ENCODE measurements around the gene ZNF653.
"Not testable (repeated sequence)": the region's sequence is repeated elsewhere in the genome, so short reads cannot be mapped to it uniquely, and the experiment has no call there.

ZNF653 gene

DNA sequence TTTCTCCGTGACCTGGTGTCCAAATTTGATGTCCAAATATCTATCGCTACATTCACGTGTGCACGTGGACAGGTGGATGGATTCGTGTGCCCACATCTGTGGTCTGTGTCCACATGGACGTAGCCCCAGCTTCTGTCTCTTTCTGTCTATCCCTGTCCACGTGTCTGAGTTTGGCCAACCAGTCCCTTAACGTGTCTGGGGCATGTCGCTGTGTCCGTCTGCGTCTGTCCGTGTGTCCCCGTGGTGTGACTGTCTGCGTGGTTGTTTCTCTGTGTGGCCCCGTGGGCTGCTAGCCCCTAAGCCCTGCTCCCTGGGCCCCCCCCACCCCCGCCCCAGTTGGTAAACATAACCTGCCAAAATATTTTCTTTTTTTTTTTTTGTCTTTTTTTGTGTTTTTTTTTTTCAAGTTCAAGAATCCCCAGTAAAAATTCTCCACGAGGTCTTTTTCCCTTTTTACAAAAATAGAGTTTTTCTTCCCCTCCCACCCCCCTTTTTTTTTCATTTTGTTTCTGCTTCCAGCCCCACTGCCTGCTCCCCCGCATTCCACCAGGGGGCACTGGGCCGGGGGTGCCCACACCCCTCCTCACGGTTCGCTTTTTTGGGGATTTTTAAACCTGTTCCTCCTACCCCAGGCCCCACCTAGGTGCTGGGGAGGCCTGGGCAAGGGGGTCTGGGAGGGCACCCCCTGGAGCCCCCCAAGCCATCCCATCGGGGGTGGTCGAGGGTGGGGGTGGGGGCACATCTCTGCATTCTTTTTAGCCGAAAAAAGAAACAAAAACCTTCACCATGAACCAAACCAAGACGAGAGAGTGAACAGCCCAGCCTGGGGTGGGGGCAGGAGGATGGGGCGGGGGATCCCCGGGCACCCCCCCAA is 51.9 kb downstream of the ZNF653 start:
- DNase-seq = no peak

DNA sequence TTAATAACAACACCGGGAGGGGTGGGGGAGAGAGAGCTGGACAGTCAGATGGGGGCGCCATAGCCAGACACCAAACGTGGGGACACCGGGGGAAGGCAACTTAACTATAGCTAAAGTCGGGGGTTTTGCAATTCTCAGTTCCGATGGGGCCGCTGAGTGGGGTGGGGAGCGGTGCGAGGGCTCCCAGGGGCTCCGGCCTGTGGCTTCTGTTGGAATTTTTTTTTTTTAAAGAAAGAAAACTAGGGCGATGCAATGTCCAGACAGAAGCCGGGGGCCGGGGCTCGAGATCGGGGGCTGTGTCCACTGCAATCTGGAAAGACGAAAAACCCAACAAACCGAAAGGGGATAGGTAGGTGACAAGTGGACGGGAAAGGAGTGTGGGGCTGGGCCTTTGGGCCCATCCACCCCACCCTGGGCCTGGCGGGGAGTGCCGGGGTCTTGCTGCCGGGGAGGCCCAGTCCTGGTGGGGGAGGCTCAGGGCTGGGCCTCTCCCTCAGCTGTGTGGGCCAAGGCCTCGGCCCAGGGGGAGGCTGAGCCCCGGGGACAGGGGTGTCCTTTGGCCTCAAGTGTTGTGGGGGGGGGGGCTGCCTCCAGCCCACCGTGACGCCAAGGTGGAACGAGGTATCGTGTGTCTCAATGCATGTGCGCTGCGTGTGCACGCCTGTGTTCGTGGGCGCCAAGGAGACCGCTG is 52.9 kb downstream of the ZNF653 start:
- DNase-seq = no peak

DNA sequence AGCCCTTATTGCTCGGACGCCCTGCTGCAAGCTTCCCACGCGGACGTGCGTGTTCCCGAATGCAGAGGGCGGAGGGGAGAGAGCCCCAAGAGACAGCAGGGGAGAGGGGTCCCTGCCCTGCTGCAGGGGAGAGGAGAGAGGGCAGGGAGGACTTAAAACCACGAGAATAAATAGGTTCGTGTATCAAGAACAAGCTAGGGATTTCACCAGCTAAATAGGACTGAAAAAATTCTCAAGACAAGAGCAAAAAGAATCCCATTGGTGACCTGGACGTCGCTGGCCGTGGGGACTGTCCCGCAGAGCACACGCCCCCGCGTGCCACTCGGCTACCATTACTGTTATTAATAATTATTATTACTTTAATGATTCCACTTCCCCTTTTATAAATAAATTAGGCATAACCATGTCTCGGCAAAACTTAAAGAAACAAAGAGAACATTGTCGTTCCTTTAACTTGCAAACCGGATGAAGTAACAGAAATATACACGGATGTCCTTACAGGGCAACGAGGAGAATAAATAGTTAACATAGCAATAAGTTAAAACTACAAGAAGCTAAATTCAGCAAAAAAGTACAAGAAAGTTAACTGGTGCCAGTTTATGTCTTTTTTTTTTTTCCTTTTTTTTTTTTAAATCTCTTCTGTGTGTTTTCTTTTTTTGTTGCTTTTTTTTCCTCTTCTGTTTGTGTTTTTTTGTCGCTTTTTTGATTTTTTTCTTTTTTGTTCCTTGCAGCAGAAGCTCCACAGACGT is 53.6 kb downstream of the ZNF653 start:
- DNase-seq = no peak

DNA sequence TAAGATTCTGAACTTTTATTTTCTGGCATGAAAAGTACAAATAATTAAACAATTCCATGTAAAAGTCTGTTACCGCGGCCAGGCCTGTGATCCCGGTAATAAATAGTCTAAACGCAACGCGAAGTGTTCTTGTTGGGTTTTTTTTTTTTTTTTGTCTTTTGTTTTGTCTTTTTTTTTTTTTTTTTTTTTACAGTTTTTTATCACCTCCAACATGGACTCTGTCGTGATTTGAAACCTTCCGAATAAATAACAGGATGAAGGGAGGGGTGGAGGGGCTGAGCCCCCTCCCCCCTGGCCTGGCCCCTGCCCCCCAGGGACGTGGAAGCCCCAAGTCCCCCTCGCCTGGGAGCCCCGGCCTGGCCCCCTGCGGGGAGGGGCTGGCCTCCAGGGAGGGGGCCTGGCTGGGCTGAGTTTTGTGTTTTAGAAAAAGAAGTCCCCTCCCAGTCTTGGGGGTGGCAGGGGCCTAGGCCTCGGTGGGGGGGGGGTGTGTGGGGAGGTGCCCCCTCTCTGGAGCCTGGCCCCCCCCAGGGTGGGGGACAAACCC is 54.2 kb downstream of the ZNF653 start:
- DNase-seq = no peak

DNA sequence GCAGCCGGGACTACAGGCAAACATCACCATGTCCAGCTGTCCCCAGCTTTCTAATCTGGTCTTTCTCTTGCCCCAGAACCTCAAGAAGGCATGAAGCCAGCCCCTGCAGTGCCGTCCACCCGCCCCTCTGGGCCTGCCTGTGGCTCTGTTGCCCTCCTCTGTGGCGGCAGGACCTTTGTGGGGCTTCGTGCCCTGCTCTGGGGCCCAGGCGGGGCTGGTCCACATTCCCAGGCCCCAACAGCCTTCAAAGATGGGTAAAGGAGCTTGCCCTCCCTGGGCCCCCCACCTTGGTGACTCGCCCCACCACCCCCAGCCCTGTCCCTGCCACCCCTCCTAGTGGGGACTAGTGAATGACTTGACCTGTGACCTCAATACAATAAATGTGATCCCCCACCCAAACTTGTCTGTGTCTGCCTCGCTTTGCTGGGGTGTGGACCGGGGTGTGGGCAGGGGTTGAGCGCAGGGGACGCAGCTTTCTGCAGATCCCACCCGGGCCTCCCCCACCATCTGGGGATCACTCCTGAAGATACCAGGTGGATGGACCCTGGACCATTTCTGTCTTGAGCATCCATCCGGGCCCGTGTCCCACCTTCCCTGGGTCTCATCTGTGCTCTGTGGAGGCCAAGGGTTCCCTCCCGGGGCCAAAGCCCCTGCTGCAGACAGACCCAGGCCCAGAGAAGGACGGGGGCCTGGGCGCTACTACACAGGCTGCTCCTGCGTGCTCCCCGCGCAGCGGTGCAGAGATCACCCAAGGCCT is 54.9 kb downstream of the ZNF653 start:
- DNase-seq = no peak

DNA sequence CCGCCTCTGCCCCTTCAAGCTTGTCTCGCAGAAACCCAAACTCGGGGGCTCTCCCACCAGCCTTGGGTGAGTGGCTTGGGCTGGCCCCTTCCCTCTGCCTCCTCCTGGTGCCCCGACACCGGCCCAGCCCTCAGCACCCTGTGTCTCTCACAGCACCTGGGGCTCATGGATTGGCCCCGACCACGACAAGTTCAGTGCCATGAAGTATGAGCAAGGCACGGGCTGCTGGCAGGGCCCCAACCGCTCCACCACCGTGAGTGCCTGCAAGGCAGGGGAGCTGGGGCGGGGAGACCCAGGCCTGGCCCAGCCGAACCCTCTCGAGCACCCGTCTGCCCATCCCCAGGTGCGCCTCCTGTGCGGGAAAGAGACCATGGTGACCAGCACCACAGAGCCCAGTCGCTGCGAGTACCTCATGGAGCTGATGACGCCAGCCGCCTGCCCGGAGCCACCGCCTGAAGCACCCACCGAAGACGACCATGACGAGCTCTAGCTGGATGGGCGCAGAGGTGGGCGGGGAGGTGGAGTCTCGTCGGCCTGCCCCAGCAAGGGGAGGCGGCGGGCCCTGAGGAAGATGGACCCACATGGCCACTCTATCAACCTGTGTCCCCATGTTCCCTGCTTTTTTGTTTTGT is 56.6 kb downstream of the ZNF653 start:
- DNase-seq = no peak

DNA sequence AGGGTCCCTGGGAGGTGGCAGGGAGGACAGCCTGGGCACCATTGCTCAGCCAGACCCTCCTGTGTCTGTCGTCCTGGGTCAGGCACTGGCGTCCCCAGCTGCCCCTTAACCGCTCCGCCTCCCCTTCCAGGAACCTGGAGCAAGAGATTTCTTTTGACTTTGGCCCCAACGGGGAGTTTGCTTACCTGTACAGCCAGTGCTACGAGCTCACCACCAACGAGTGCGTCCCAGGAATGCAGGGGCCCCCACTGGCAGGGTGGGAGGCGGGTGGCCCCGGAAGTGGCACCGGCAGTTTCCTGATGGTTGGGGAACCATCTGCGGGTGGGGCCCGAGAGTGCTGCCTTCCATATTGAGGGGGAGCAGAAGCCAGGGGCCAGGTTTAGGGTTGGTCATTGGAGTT is 57.2 kb downstream of the ZNF653 start:
- DNase-seq = no peak

DNA sequence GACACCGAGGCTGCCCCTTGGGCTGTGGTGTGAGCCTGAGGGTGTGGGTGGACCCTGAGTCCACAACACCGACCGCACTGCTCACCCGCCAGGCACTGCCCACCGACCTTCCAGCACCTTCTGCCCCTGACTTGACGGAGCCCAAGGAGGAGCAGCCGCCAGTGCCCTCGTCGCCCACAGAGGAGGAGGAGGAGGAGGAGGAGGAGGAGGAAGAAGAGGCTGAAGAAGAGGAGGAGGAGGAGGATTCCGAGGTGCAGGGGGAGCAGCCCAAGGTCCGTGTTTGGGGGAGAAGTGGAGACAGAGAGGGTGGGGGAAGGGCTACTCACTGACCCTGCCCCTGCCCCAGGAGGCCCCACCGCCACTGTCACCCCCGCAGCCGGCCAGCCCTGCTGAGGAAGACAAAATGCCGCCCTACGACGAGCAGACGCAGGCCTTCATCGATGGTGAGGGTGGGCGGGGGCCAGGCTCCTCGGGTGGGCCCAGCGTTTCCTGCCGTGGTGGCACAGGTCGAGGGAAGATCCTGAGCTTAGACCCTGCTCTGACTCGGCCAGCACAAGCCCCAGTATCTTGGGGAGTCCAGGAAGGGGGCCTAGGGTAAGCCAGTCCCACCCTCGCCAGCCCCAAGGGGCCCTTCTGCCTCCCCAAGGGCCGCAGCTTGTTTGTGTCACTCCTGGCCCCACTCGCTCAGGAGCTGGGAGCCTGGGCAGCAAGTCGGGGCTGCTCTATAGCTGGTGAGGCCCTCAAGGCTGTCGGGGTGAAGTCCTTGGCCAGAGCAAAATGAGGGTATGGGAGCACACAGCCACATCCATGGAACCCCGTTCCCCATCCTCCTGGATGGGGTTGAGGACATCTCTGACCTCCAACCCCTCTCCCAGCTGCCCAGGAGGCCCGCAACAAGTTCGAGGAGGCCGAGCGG is 58.0 kb downstream of the ZNF653 start:
- DNase-seq = no peak

DNA sequence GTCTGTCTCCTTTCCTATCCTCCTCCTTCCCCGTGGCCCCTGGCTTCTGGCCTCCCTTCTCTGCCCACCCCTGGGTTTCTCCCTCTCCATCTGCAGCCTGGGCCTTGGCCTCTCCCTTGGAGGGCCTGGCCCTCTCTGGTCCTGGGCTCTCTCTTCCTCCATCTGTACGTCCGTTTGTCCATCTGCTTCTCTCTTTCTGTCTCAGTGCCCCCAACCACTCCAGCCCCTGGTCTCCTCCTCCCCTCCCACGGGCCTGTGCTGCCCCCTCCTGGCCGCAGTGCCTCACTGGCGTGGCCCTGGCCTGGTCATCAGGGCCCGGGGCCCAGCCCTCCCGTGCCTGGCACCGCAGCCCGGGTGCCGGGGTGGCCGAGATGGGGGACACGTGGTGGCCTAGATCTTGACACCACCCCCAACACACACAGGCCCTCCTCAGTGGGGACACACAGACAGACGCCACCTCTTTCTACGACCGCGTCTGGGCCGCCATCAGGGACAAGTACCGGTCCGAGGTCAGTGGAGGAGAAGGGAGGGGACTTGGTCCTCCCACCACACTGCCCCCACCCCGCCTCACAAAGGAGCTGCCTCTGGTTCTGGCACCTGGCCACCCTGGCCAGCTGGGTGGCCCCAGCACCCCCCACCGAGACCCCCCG is 58.9 kb downstream of the ZNF653 start:
- peak; percentile 44 to 89 for DNase-seq

DNA sequence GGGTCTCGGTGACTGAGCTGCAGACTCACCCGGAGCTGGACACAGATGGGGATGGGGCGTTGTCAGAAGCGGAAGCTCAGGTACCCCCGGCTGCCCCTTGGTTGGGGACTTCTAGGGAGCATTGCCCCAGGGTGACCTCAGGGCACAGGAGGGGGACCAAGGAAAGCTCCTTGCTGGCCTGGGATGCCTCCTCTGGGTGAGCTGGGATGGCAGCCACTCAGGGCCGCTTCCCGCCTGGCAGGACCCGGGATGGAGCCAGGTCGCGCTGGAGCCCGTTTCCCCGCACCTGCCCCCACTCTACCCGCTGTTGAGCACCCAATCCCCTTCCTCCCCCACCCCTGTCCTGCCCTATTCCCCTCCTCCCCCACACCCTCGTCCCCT is 59.4 kb downstream of the ZNF653 start:
- no peak for DNase-seq

DNA sequence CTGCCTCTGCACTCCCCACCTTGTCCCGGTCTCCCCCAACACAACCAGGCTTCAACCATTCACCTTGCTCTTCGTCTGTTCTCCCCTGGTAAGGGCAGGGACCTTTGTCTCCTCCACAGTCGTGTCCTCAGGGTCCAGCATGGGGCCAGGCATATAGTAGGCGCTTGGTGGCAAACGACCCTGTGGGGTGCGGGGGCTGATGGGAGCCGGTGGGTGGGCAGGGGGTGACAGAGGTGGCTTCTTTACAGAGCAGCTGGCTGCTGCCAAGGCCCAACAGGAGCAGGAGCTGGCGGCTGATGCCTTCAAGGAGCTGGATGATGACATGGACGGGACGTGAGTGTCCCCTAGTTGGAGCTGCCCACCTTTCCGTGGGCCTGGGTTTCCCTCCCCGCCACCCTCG is 60.5 kb downstream of the ZNF653 start:
- DNase-seq = no peak

DNA sequence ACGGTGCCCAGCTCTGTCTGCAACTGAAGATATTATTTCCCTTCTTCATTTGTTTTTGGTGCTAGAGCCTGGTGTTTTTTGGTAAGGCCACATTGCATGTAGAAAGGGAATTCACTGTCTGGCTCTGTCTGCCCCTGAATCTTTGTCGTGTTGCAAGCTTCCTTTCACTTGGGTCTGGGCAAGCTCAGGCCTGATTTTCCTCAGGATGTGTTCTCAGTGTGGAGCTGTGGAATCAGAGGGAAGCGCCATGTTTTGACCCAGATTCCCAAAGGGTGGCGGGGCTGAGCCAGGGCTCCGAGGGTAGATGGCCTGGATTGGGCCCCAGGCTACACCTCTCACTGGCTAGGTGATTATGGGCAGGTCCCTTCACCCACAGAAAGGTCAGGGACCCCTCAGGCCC is 61.6 kb downstream of the ZNF653 start:
- no peak for DNase-seq

DNA sequence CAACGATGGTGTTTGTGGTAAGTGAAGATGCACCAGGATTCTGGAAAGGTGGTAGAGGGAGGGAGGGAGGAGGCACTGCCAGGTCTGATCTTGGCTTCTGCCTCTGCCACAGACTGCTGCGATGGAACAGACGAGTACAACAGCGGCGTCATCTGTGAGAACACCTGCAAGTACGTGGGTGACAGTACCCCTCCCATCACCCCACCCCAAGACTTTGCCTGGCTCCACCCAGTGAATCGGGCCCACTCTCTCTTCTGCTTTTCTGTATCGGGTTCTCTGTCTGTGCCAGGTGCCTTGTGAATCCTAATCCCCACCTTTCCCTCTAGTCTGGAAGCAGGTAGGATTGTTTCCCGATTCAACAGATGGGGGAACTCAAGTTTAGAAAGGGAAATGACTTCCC is 67.7 kb downstream of the ZNF653 start:
- DNase-seq = no peak

DNA sequence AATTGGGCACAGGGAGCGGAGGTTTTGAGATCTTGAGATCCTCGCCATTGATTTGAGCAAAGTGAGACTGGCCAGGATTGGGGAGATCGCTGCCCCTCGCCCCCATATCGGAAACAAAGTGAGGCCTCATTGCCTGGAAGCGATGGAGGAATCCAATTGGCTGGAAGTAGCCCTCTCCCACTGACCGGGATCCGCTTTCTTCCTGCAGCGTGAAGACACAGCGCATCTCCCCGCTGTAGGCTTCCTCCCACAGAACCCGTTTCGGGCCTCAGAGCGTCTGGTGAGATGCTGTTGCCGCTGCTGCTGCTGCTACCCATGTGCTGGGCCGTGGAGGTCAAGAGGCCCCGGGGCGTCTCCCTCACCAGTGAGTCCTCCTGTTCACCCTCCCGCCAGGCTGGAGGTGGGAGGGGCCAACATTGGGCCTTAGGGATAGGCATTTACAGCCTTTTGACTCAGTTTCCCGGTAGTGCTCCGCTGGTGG is 69.8 kb downstream of the ZNF653 start:
- DNase-seq = no peak

DNA sequence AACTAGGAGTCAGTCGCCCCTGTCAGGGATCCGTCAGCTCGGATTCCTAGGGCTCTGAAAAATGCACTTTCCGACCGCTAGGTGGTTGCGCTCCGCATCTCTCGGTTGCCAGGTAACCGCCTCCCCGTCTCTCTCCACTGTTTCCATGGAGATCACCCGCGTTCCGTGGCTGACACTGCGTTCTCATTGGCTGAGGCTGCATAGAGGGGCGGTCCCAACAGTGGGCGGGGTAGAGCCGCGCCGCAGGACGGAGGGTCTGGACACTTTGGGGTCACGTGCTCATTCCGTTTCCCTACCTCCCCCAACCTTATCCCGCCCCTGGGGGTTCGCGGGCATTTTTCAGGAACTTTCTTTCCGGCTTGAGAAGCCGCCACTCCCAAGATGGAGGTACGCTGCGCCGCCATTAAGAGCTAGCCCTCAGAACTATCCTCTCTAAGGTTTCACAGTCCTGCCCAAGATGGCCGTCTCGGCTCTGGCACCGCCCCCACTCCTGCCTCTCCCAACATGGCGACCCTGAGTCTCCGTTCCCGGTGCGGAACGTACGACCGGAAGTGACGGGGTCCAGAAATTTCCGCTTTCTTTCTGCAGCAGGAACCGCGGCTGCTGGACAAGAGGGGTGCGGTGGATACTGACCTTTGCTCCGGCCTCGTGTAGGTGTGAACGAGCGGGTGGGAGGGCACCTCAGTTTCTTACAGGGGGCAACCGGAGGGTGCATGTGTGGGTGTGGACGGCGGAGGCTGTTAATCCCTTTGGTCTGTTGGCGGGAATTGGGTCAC is 70.4 kb downstream of the ZNF653 start, which contains the start of the genes ODAD3 and PRKCSH:
TSS of gene ODAD3 (minus strand) at position 65 of the 776 bp plus-strand sequence. CDS start 105 bp downstream, outside the sequence.
TSS of gene PRKCSH (plus strand) at position 579 of the 776 bp plus-strand sequence. CDS start 483 bp downstream, outside the sequence.
- DNase-seq = peak; percentile 100

DNA sequence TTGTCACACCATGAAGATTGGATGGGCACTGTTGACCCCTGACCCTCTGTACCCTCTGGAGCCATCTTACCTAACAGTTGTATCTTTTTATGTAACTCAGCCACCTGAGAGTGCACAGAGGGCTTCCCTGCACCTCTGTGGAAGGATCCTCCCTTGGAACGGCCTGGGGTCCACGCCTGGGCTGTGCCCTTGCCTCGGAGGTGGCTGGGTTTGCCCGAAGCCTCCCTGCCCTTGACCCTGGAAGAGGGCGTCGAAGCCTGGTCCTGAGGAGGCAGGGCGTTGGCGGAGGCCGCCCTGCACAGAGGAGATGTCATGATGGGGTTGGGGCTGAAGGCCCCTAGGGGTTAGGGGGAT is 71.0 kb downstream of the ZNF653 start:
- DNase-seq = no peak

DNA sequence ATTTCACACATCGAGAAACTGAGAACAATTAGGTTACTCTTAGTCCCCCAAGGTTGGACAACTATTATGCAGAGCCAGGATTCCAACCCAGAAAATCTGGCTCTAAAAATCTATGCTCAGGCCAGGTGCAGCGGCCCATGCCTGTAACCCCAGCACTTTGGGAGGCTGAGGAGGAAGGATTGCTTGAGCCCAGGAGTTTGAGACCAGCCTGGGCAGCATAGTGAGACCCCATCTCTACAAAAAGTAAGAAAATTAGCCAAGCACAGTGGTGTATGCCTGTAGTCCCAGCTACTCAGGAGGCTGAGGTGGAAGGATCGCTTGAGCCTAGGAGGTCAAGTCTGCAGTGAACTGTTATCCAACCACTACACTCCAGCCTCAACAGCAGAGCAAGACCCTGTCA is 72.1 kb downstream of the ZNF653 start:
- DNase-seq = not testable (repeated sequence)

All from hippocampal formation (tissue), 2 donors.